ENCODE results near the gene PRSS21.

DNA sequence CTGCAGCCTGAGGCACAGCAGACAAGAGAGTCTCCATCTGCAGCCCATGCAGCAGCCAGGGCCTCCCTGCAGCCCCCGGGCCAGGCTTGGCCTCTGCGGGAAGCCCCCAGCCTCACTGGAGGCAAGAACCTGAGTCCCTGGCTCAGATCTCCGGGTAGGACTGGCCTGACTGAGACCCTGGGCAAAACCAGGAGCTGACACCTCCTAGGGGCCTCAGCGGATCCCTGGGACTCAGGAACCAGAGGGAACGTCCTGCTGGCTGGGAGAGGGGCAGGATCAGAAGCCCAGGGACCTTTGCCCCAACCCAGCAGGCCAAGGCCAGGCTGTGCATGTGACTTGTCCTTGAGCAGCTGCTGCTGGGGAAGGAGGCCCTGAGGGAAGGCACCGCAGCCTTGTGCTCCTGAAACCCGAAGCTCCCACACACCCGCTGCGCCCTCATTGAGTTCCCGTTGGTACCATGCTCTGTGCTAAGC lies 1.7 kb upstream of the PRSS21 start:
- TF ChIP-seq, protein P1, sequence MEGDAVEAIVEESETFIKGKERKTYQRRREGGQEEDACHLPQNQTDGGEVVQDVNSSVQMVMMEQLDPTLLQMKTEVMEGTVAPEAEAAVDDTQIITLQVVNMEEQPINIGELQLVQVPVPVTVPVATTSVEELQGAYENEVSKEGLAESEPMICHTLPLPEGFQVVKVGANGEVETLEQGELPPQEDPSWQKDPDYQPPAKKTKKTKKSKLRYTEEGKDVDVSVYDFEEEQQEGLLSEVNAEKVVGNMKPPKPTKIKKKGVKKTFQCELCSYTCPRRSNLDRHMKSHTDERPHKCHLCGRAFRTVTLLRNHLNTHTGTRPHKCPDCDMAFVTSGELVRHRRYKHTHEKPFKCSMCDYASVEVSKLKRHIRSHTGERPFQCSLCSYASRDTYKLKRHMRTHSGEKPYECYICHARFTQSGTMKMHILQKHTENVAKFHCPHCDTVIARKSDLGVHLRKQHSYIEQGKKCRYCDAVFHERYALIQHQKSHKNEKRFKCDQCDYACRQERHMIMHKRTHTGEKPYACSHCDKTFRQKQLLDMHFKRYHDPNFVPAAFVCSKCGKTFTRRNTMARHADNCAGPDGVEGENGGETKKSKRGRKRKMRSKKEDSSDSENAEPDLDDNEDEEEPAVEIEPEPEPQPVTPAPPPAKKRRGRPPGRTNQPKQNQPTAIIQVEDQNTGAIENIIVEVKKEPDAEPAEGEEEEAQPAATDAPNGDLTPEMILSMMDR (IDR thresholded peaks at IDR 0.05; ENCODE audit: low read depth, low read length, poor library complexity, severe bottlenecking), result no peak
- no peak for TF ChIP-seq EZH2phosphoT487 (IDR thresholded peaks at IDR 0.05; ENCODE audit: borderline replicate concordance, low read length)

Measured in DOHH2 (cell line).